H1 (cell line): ENCODE results near the gene KSR2. TPM values are rescaled to one million over a fixed set of nuclear protein-coding genes. Genes with fewer than 3 reads are reported as not detected.

Experiments
- ASH2L ChIP-seq: fragments of 200-600, 300-600 bp; sonication (generic); IDR thresholded peaks from one replicate; pipeline ENCODE4 v1.7.1; 2017; ENCODE audit warnings: low read length
- JUN ChIP-seq: IDR thresholded peaks from 2 replicates; pipeline ENCODE4 v1.6.1; 2011; ENCODE audit warnings: low read depth, mild to moderate bottlenecking, improper control_type of control experiment, low read length
- JUND ChIP-seq: IDR thresholded peaks from 2 replicates; pipeline ENCODE4 v1.6.1; 2011; ENCODE audit warnings: mild to moderate bottlenecking, improper control_type of control experiment, low read length
- RAD21 ChIP-seq, 2 experiments: IDR thresholded peaks in 1 of 2; conservative IDR thresholded peaks in 1 of 2; 2 replicates each; pipeline ENCODE4 v1.6.1; 2011; ENCODE audit warnings: low read depth in 2 of 2, low read length in 2 of 2, improper control_type of control experiment in 1 of 2, inconsistent platforms in 1 of 2, mild to moderate bottlenecking in 1 of 2, moderate library complexity in 1 of 2
- SRF ChIP-seq: IDR thresholded peaks from 2 replicates; pipeline ENCODE4 v1.6.1; 2011; ENCODE audit warnings: mild to moderate bottlenecking, low read depth, low read length, moderate library complexity
- YY1 ChIP-seq: IDR thresholded peaks from 2 replicates; pipeline ENCODE4 v1.6.1; 2011; ENCODE audit warnings: low read depth, mild to moderate bottlenecking, low read length
- ZNF274 ChIP-seq: IDR thresholded peaks from 2 replicates; pipeline ENCODE4 v1.7.0; 2012; ENCODE audit warnings: low read length, borderline replicate concordance; ENCODE audit errors: extremely low read depth
- polyA plus RNA-seq, 7 experiments: library from polyadenylated mRNA; depleted of rRNA in 3 of 7; stranded (reverse) in 5 of 7; unstranded in 2 of 7; fragments of >200 nt in 5 of 7; fragments of 200-250 nt in 2 of 7; gene quantifications; 1 replicate in 5 of 7; 2 replicates in 1 of 7; 4 replicates in 1 of 7; pipeline versions ENCODE4 v1.2.1 to v1.2.3, GENCODE V29; 2011 to 2013; ENCODE audit warnings: missing spikeins in 2 of 7, mixed read lengths in 2 of 7
- total RNA-seq: library from RNA; stranded (reverse); fragmentation: NEBNext Ultra II Directional; extraction: Animal tissue kit (Norgen Biotek cat#: 25700); gene quantifications from 2 replicates; pipeline ENCODE4 v1.2.1, GENCODE V29; 2021
- TF ChIP-seq, protein P1 (sequence below): fragments of 300-600 bp; sonication (generic); IDR thresholded peaks from 2 replicates; pipeline ENCODE4 v1.7.1; 2012; ENCODE audit warnings: low read length, moderate library complexity, mild to moderate bottlenecking, inconsistent platforms; ENCODE audit not compliant: insufficient replicate concordance
- TF ChIP-seq, protein P2 (sequence below): IDR thresholded peaks from 2 replicates; pipeline ENCODE4 v1.6.1; 2011; ENCODE audit warnings: low read length, improper control_type of control experiment

The KSR2 gene
- total and polyA plus RNA-seq, 2 of the 8 experiments (the other 6 are each of a cell fraction or from before 2014, with no cell fraction given): 0.74 to 2.2 TPM

- TF ChIP-seq ASH2L (no peak), RAD21 (IDR thresholded peaks at IDR 0.05 in 1 of 2, conservative IDR thresholded peaks at IDR 0.05 in 1 of 2; ENCODE audit: low read depth in 2 of 2, low read length in 2 of 2) (peak; percentile 60 to 70), YY1 (peak; percentile 62; the same call in 1 of the 2 replicates), ZNF274 (no peak), JUND (no peak), JUN (no peak), SRF (no peak)
- TF ChIP-seq, protein P1, sequence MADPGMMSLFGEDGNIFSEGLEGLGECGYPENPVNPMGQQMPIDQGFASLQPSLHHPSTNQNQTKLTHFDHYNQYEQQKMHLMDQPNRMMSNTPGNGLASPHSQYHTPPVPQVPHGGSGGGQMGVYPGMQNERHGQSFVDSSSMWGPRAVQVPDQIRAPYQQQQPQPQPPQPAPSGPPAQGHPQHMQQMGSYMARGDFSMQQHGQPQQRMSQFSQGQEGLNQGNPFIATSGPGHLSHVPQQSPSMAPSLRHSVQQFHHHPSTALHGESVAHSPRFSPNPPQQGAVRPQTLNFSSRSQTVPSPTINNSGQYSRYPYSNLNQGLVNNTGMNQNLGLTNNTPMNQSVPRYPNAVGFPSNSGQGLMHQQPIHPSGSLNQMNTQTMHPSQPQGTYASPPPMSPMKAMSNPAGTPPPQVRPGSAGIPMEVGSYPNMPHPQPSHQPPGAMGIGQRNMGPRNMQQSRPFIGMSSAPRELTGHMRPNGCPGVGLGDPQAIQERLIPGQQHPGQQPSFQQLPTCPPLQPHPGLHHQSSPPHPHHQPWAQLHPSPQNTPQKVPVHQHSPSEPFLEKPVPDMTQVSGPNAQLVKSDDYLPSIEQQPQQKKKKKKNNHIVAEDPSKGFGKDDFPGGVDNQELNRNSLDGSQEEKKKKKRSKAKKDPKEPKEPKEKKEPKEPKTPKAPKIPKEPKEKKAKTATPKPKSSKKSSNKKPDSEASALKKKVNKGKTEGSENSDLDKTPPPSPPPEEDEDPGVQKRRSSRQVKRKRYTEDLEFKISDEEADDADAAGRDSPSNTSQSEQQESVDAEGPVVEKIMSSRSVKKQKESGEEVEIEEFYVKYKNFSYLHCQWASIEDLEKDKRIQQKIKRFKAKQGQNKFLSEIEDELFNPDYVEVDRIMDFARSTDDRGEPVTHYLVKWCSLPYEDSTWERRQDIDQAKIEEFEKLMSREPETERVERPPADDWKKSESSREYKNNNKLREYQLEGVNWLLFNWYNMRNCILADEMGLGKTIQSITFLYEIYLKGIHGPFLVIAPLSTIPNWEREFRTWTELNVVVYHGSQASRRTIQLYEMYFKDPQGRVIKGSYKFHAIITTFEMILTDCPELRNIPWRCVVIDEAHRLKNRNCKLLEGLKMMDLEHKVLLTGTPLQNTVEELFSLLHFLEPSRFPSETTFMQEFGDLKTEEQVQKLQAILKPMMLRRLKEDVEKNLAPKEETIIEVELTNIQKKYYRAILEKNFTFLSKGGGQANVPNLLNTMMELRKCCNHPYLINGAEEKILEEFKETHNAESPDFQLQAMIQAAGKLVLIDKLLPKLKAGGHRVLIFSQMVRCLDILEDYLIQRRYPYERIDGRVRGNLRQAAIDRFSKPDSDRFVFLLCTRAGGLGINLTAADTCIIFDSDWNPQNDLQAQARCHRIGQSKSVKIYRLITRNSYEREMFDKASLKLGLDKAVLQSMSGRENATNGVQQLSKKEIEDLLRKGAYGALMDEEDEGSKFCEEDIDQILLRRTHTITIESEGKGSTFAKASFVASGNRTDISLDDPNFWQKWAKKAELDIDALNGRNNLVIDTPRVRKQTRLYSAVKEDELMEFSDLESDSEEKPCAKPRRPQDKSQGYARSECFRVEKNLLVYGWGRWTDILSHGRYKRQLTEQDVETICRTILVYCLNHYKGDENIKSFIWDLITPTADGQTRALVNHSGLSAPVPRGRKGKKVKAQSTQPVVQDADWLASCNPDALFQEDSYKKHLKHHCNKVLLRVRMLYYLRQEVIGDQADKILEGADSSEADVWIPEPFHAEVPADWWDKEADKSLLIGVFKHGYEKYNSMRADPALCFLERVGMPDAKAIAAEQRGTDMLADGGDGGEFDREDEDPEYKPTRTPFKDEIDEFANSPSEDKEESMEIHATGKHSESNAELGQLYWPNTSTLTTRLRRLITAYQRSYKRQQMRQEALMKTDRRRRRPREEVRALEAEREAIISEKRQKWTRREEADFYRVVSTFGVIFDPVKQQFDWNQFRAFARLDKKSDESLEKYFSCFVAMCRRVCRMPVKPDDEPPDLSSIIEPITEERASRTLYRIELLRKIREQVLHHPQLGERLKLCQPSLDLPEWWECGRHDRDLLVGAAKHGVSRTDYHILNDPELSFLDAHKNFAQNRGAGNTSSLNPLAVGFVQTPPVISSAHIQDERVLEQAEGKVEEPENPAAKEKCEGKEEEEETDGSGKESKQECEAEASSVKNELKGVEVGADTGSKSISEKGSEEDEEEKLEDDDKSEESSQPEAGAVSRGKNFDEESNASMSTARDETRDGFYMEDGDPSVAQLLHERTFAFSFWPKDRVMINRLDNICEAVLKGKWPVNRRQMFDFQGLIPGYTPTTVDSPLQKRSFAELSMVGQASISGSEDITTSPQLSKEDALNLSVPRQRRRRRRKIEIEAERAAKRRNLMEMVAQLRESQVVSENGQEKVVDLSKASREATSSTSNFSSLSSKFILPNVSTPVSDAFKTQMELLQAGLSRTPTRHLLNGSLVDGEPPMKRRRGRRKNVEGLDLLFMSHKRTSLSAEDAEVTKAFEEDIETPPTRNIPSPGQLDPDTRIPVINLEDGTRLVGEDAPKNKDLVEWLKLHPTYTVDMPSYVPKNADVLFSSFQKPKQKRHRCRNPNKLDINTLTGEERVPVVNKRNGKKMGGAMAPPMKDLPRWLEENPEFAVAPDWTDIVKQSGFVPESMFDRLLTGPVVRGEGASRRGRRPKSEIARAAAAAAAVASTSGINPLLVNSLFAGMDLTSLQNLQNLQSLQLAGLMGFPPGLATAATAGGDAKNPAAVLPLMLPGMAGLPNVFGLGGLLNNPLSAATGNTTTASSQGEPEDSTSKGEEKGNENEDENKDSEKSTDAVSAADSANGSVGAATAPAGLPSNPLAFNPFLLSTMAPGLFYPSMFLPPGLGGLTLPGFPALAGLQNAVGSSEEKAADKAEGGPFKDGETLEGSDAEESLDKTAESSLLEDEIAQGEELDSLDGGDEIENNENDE: no peak
- TF ChIP-seq, protein P2, sequence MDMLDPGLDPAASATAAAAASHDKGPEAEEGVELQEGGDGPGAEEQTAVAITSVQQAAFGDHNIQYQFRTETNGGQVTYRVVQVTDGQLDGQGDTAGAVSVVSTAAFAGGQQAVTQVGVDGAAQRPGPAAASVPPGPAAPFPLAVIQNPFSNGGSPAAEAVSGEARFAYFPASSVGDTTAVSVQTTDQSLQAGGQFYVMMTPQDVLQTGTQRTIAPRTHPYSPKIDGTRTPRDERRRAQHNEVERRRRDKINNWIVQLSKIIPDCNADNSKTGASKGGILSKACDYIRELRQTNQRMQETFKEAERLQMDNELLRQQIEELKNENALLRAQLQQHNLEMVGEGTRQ: no peak
Measured at GRCh38 chr12:117472983-117473382, 495.8 kb downstream of the KSR2 start (continued).
